Effector memory CD8-positive, alpha-beta T cell (primary cell): ENCODE data around the gene FFAR2.

Source experiments
- ATAC-seq: fragments of 150-1000 bp; cut with Tn5 transposase; replicated peaks from 2 replicates; pipeline ENCODE4 v1.10.0; 2021; ENCODE audit warnings: mild to moderate bottlenecking, moderate library complexity
- DNase-seq, 3 experiments: peaks; one replicate each; pipeline ENCODE4 v3.0.0; 2021
- H3K27ac Mint-ChIP-seq, 2 donors: one replicate each; pipeline ENCODE4 v1.8.0; 2022; ENCODE audit warnings: mild to moderate bottlenecking in 2 of 2, mixed read lengths in 2 of 2, moderate library complexity in 2 of 2
- H3K27me3 Mint-ChIP-seq, 2 donors: one replicate each; pipeline ENCODE4 v1.8.0; 2022; ENCODE audit warnings: mixed read lengths in 2 of 2
- H3K36me3 Mint-ChIP-seq: one replicate; pipeline ENCODE4 v1.8.0; 2022; ENCODE audit warnings: mild to moderate bottlenecking, moderate library complexity, mixed read lengths; ENCODE audit not compliant: insufficient read depth
- H3K4me1 Mint-ChIP-seq, 2 donors: one replicate each; pipeline ENCODE4 v1.8.0; 2022; ENCODE audit warnings: low read depth in 2 of 2, mixed read lengths in 2 of 2
- H3K4me3 Mint-ChIP-seq, 2 donors: one replicate each; pipeline ENCODE4 v1.8.0; 2022; ENCODE audit warnings: mild to moderate bottlenecking in 2 of 2, mixed read lengths in 2 of 2, moderate library complexity in 2 of 2
- H3K9me3 Mint-ChIP-seq, 2 donors: one replicate each; pipeline ENCODE4 v1.8.0; 2022; ENCODE audit warnings: mixed read lengths in 2 of 2

Gene FFAR2

GRCh38 chr19:35490364-35490763 is 42.3 kb downstream of the FFAR2 start, which contains the start of gene KRTDAP:
Gene KRTDAP (minus strand): TSS chr19:35490464. CDS start chr19:35490442, 22 bp downstream.
- no peak for DNase-seq
- Mint-ChIP-seq H3K4me3 (no peak within 1 kb of the TSS), H3K27me3 (peaks cover 29 to 66% of the 10 kb centered on the region in 2 donors), H3K9me3 (no peaks in the 10 kb centered on the region), H3K27ac (no peak within 1 kb of the TSS), H3K36me3 (no peaks in the 10 kb centered on the region), H3K4me1 (peaks cover 2 to 3% of the 10 kb centered on the region in 2 donors)
- no peak for ATAC-seq

GRCh38 chr19:35491836-35492360 is 43.8 kb downstream of the FFAR2 start:
- Mint-ChIP-seq H3K4me3 (no peak overlapping the region), H3K27ac (no peak overlapping the region)
- no peak for DNase-seq

GRCh38 chr19:35493971-35494370 is 45.9 kb downstream of the FFAR2 start:
- H3K4me3 Mint-ChIP-seq: no peak overlapping the region
- ATAC-seq (no peak), DNase-seq (no peak)
- peaks cover 29 to 41% of the 10 kb centered on the region in 2 donors for H3K27me3 Mint-ChIP-seq
- H3K9me3 Mint-ChIP-seq: no peaks in the 10 kb centered on the region
- H3K27ac Mint-ChIP-seq: no peak overlapping the region
- peaks cover 2% of the 10 kb centered on the region for H3K36me3 Mint-ChIP-seq
- H3K4me1 Mint-ChIP-seq: peaks cover 4 to 5% of the 10 kb centered on the region in 2 donors

More at GRCh38 chr19:35491836-35492360, 43.8 kb downstream of the FFAR2 start:
- ATAC-seq: no peak
- H3K36me3 Mint-ChIP-seq: peaks cover 2% of the 10 kb centered on the region
- peaks cover 4 to 5% of the 10 kb centered on the region in 2 donors for H3K4me1 Mint-ChIP-seq
- no peaks in the 10 kb centered on the region for H3K9me3 Mint-ChIP-seq
- H3K27me3 Mint-ChIP-seq: peaks cover 29 to 61% of the 10 kb centered on the region in 2 donors

- peaks cover 2% of the 10 kb centered on the region for H3K36me3 Mint-ChIP-seq
- H3K9me3 Mint-ChIP-seq: no peaks in the 10 kb centered on the region
- H3K4me1 Mint-ChIP-seq: peaks cover 4 to 5% of the 10 kb centered on the region in 2 donors
- no peak overlapping the region for H3K4me3 Mint-ChIP-seq
- DNase-seq: peak; percentile 57 to 63 (median 59)
- peaks cover 22 to 27% of the 10 kb centered on the region in 2 donors for H3K27me3 Mint-ChIP-seq
- peak overlapping the region in 1 of 2 donors; percentile 31 for H3K27ac Mint-ChIP-seq
- ATAC-seq: peak; percentile 98
Measured at GRCh38 chr19:35495107-35496064, 47.3 kb downstream of the FFAR2 start.

- Mint-ChIP-seq H3K36me3 (peaks cover 2% of the 10 kb centered on the region), H3K27me3 (peaks cover 18 to 27% of the 10 kb centered on the region in 2 donors), H3K9me3 (no peaks in the 10 kb centered on the region), H3K27ac (no peak overlapping the region), H3K4me1 (peaks cover 8 to 11% of the 10 kb centered on the region in 2 donors), H3K4me3 (no peak overlapping the region)
- DNase-seq (no peak), ATAC-seq (no peak)
Measured at GRCh38 chr19:35497406-35497805, 49.3 kb downstream of the FFAR2 start.

GRCh38 chr19:35498220-35498619 is 50.2 kb downstream of the FFAR2 start:
- Mint-ChIP-seq H3K36me3 (peaks cover 2% of the 10 kb centered on the region), H3K4me1 (peaks cover 8 to 11% of the 10 kb centered on the region in 2 donors), H3K9me3 (no peaks in the 10 kb centered on the region), H3K27ac (no peak overlapping the region), H3K27me3 (peaks cover 19 to 29% of the 10 kb centered on the region in 2 donors), H3K4me3 (no peak overlapping the region)
- no peak for DNase-seq
- ATAC-seq: no peak

GRCh38 chr19:35498984-35499527 is 51.0 kb downstream of the FFAR2 start:
- Mint-ChIP-seq H3K36me3 (peaks cover 2% of the 10 kb centered on the region), H3K27ac (no peak overlapping the region), H3K4me3 (no peak overlapping the region), H3K4me1 (peaks cover 8 to 11% of the 10 kb centered on the region in 2 donors), H3K9me3 (no peaks in the 10 kb centered on the region), H3K27me3 (peaks cover 20 to 37% of the 10 kb centered on the region in 2 donors)
- DNase-seq: no peak
- ATAC-seq: no peak

GRCh38 chr19:35500611-35501010 is 52.6 kb downstream of the FFAR2 start:
- Mint-ChIP-seq H3K9me3 (no peaks in the 10 kb centered on the region), H3K27ac (no peak overlapping the region), H3K27me3 (peaks cover 26 to 49% of the 10 kb centered on the region in 2 donors), H3K4me3 (no peak overlapping the region), H3K36me3 (peaks cover 2% of the 10 kb centered on the region), H3K4me1 (peaks cover 4 to 6% of the 10 kb centered on the region in 2 donors)
- no peak for ATAC-seq
- DNase-seq: no peak
